Activated T-helper 1 cell treated with Interleukin-2 at 50 U/mL for 16 hours (primary cell): ENCODE data around the gene TBC1D2.

Source experiments
- DNase-seq: peaks from one replicate; pipeline ENCODE4 v3.0.0-alpha.2; 2020; ENCODE audit warnings: low read depth

The TBC1D2 gene

DNA sequence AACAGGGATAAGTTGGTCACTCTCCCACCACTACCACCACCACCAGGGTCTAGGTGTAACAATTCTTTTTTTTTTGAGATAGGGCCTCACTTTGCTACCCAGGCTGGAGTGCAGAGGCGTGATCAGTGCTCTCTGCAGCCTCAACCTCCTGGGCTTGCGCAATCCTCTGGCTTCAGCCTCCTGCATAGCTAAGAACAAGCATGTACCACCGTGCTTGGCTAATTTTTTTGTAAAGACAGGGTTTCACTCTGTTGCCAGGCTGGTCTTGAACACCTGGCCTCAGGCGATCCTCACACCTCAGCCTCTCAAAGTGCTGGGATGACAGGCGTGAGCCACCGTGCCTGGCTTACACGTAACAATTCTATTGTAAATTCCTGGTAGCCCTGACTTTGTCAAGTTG, 90.5 kb downstream of the TBC1D2 start:
- DNase-seq: no peak

DNA sequence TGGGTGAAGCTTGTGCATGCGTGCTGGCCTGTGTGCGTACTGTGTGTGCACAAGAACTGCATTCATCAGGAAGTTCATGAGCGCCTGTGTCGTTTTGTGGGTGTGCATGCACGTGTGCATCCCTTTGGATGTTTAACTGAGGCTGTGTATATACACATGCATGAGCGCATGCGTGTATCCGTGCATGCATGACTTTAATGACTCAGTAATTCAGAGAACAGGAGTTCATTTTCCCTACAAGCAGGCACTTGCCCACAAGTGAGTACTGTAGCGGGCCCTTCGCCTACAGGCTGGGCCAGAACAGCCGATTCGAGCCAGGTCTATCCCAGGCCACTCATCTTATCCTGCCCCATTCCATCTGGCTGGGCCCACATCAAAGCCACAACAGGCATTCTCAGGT, 92.8 kb downstream of the TBC1D2 start:
- DNase-seq: no peak

DNA sequence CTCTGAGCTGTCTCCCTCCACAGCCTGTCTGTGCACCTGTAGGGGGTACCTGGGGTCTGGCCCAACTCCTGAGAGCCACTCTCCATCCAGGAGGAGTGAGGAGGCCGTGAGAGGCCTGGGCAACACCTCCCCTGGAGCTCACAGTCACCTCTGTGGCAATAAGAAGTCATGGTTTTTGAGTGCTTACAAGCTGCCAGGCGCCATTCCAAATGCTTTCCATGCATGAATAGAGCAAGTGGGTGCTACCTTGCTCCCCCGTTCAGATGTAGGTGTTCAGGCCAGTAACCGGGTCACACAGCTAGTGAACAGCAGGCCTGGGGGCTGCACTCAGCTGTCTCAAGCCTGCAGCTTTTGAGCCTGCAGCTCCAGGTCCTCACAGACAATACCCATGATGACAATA, 93.6 kb downstream of the TBC1D2 start:
- no peak for DNase-seq

DNA sequence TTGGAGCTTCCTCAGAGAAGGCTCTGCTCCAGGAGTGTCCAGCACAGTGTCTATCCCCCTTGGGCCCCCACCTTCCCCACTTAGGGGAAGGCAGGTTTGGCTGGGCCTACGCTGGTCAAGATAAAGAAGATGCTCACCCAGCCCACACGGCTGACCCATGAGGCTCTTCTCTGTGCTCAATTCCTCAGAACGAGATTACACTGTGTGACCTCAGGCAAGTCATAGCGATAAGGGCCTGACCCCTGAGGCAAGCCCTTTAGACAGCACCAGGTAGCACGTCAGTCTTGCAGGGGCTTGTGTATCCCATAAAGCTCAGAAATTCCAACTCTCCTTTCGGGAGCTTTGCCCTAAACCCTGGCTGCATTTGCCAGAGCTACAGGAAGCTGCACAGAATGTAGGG, 95.7 kb downstream of the TBC1D2 start:
- DNase-seq: no peak

DNA sequence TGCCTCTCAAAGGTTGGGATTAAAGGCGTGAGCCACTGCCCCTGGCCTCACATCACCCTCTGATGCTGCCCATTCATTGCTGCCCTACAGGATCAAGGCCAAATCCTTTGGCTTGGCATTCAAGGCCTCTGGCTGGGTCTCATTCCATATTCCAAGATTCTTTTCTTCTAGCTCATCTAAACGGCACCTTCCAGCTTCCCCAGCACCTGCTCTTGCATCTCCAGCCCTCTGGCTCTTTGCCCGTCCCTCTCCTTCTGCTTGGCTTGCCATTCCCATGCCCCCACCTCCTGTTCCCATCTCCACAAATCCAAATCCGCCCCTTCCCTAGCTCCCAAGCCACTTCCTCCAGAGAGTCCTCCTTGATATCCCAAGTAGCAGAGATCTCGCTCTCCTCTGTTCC, 96.1 kb downstream of the TBC1D2 start:
- DNase-seq: no peak

DNA sequence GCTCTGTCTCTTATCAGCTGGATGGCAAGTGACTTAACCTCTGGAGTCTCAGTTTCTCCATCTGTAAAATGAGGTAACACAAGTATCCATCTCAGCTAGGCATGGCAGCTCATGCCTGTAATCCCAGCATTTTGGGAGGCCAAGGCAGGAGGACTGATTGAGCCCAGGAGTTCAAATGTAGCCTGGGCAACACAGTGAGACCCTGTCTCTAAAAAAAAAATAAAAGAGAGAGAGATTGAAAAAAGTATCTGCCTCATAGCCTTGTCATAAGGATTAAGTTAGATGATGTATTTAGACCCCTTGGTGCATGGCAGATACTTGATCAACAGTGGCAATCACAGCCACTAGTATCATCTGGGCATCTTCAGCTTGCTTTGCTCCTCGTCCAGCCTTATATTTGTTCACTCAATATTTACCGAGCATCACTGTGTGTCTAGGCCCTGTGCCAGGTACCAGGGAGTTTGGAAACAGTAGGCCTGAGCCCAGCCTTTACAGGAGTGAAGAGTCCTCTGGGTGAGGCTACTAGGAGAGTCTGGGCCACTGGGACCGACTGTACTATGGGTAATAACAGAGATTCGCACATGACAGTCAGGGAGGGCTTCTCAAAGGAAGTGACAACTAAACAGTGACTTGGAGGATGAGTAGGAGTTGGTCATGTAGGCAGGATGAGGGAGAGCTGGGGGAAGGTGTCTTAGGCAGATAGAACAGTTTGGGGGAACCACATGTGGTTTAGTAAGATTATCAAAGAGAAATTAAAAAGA, 97.2 kb downstream of the TBC1D2 start:
- DNase-seq: no peak

DNA sequence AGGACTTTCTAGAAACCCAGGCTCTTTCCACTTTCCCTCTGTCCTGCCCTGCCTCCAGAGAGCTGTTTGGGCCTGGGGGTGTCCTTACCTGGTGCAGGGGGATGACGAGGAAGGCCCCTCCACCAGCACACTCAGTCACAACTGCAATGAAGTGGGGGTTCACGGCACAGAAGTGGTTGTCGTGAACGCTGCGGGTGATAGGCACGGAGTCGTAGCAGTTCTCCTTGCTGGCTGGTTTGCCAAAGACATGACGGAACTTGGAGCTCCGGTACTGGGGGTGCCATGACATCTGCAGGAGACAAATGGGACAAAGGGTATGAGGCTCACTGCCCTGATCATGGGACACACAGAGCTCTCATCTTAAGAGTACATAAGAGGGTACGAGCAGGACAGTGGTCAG, 98.1 kb downstream of the TBC1D2 start:
- DNase-seq: no peak

DNA sequence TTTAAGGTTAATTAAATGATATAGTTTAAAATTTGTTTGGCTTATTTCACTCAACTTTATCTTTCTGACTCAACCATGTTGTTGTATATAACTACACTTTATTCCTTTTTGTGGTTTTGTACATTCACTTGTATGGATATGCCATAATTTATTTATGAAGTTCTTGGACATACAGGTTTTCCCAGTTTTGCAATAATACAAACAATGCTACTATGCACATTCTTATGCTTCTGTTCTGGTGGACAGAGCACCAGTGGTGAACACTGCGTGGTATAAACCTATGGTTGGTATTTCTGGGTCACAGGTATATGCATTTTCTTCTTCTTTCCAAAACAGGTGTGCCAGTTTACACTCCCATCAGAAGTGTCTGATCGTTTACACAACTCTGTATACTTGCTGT, 100.8 kb downstream of the TBC1D2 start:
- DNase-seq: no peak

DNA sequence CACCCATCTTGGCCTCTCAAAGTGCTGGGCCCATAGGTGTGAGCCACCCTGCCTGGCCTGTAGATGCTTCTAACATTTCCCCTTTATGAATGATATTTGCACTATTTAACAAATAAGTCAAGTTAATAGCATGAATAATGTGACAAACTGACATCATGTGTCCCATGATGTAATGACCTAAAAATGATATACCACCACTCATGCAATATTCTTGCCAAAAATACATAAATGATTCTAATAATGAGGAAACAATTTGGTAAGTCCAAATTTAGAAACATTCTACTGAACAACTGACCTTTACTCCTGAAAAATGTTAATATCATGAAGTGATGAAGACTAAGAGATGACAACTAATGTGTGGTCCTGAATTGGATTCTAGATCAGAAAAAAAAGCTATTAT, 102.9 kb downstream of the TBC1D2 start:
- DNase-seq: no peak

DNA sequence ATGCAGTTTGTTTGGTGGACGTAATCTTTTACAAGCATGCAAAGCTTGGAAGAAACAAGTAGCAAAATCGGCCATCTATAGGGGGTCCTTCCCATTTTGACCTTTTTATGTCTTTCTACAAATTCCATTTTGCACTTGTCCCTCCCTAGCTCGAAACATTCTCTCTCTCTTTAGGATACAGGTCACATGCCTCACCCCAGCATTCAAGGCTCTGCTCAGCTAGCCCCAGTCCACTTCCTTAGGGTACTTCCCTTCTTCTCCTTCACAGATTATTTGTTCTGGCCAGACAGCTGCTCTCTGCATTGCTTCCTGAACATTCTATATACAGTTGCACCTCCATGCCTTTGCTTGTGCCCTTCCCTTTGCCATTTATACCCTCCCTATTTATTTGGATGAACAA, 104.7 kb downstream of the TBC1D2 start:
- DNase-seq: no peak

DNA sequence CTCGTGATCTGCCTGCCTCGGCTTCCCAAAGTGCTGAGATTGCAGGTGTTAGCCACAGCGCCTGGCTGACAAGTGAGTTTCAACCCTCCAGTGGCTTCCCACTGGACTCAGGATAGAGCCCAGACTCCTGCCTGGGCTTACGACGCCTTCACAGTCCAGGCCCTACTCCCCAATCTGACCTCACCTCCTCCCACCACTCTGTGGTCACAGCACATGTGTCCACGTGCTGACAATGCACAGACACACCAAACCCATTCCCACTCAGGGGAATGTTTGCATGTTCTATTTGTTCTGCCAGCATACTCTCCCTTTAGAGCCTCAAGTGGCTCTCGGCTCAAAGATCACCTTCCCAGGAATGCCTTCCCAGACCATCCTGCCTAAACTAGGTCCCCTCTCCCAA, 105.3 kb downstream of the TBC1D2 start:
- DNase-seq: no peak

DNA sequence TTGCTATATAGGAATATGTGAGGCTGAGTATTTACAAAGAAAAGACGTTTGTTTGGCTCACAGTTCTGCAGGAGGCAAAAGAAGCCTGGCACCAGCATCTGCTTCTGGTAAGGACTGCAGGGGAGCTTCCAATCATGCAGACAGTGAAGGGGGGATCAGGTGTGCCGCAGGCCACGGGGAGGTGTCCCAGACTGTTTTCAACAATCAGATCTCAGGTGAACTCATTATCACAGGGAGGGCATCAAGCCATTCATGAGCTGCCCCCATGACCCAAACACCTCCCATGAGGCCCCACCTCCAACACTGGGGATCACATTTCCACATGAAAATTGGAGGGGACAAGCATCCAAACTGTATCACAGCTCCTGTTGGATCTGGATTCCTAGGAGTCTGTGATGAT, 106.0 kb downstream of the TBC1D2 start:
- no peak for DNase-seq
